ENCODE measurements around the gene MGRN1. TPM values are rescaled to one million over a fixed set of nuclear protein-coding genes. Genes with fewer than 3 reads are reported as not detected.

MGRN1 gene
- polyA plus RNA-seq, 3 donors = 3.7 to 48.2 (median 4.7) TPM

GRCh38 chr16:4633910-4634635 is 9.4 kb downstream of the MGRN1 start:
- H3K4me2 ChIP-seq (replicated peaks; ENCODE audit: extremely low read depth, low read length, poor library complexity, severe bottlenecking) = no peak overlapping the region
- no peak overlapping the region for H3K4me3 ChIP-seq (replicated peaks in 1 of 3; ENCODE audit: low read depth in 2 of 3, low read length in 3 of 3)
- H3K27me3 ChIP-seq (ENCODE audit: control insufficient read depth in 2 of 2, insufficient read depth in 2 of 2, low read length in 2 of 2) = no peaks in the 10 kb centered on the region
- no peak for DNase-seq
- Mint-ChIP-seq H3K27me3 (ENCODE audit: low read depth in 3 of 3) (peaks cover 0 to 2% (median 1%) of the 10 kb centered on the region in 3 donors), H3K4me3 (no peak overlapping the region), H3K9me3 (peaks cover 0 to 4% (median 0%) of the 10 kb centered on the region in 7 donors), H3K4me1 (peaks cover 26% of the 10 kb centered on the region), H3K36me3 (peaks cover 26 to 62% of the 10 kb centered on the region in 2 donors), H3K27ac (peak overlapping the region in 3 of 7 donors; percentile 7 to 70 (median 36))
- H3K9me3 ChIP-seq (replicated peaks in 1 of 2; ENCODE audit: control insufficient read depth in 1 of 2, insufficient read depth in 1 of 2, low read length in 2 of 2) = no peaks in the 10 kb centered on the region
- intact Hi-C loops (cut with micrococcal nuclease) = no loop called here
- H3K36me3 ChIP-seq (replicated peaks in 1 of 2; ENCODE audit: control insufficient read depth in 1 of 2, insufficient read depth in 2 of 2, low read length in 2 of 2) = peaks cover 31 to 43% of the 10 kb centered on the region in 2 donors
- no peak for TF ChIP-seq CTCF (IDR thresholded peaks at IDR 0.05)
- no peak overlapping the region for H2AFZ ChIP-seq (ENCODE audit: insufficient read depth, low read depth, low read length, poor library complexity, severe bottlenecking)
- peaks cover 99% of the 10 kb centered on the region for H4K20me1 ChIP-seq (ENCODE audit: insufficient read depth, low read length)
- no peak overlapping the region for H3K9ac ChIP-seq (ENCODE audit: insufficient read depth, low read length, poor library complexity, severe bottlenecking)
- WGBS (ENCODE audit: insufficient coverage) = 97% methylated on average over 20 of the region's 20 CpGs
- peaks cover 100% of the 10 kb centered on the region for H3K79me2 ChIP-seq (ENCODE audit: insufficient read depth, low read length)
- H3K4me1 ChIP-seq (ENCODE audit: control insufficient read depth in 1 of 2, insufficient read depth in 2 of 2, low read length in 2 of 2) = peaks cover 8 to 18% of the 10 kb centered on the region in 2 donors
- peak overlapping the region in 1 of 2 donors; percentile 20 for H3K27ac ChIP-seq (ENCODE audit: low read depth in 1 of 2, low read length in 2 of 2)

GRCh38 chr16:4634768-4635167 is 10.1 kb downstream of the MGRN1 start:
- H2AFZ ChIP-seq (ENCODE audit: insufficient read depth, low read depth, low read length, poor library complexity, severe bottlenecking) = no peak overlapping the region
- H3K4me3 Mint-ChIP-seq = no peak overlapping the region
- H4K20me1 ChIP-seq (ENCODE audit: insufficient read depth, low read length) = peaks cover 99% of the 10 kb centered on the region
- no peak for TF ChIP-seq CTCF (IDR thresholded peaks at IDR 0.05)
- no peak overlapping the region for H3K4me2 ChIP-seq (replicated peaks; ENCODE audit: extremely low read depth, low read length, poor library complexity, severe bottlenecking)
- intact Hi-C loops (cut with micrococcal nuclease) = no loop called here
- no peak for DNase-seq
- H3K27me3 ChIP-seq (ENCODE audit: control insufficient read depth in 2 of 2, insufficient read depth in 2 of 2, low read length in 2 of 2) = no peaks in the 10 kb centered on the region
- H3K4me1 Mint-ChIP-seq = peaks cover 26% of the 10 kb centered on the region
- H3K79me2 ChIP-seq (ENCODE audit: insufficient read depth, low read length) = peaks cover 100% of the 10 kb centered on the region
- peaks cover 0 to 4% (median 2%) of the 10 kb centered on the region in 3 donors for H3K27me3 Mint-ChIP-seq (ENCODE audit: low read depth in 3 of 3)
- peaks cover 30 to 60% of the 10 kb centered on the region in 2 donors for H3K36me3 Mint-ChIP-seq
- H3K36me3 ChIP-seq (replicated peaks in 1 of 2; ENCODE audit: control insufficient read depth in 1 of 2, insufficient read depth in 2 of 2, low read length in 2 of 2) = peaks cover 32 to 48% of the 10 kb centered on the region in 2 donors
- peak overlapping the region in 2 of 7 donors; percentile 24 to 36 for H3K27ac Mint-ChIP-seq
- no peak overlapping the region for H3K9ac ChIP-seq (ENCODE audit: insufficient read depth, low read length, poor library complexity, severe bottlenecking)
- H3K4me1 ChIP-seq (ENCODE audit: control insufficient read depth in 1 of 2, insufficient read depth in 2 of 2, low read length in 2 of 2) = peaks cover 8 to 17% of the 10 kb centered on the region in 2 donors
- H3K9me3 ChIP-seq (replicated peaks in 1 of 2; ENCODE audit: control insufficient read depth in 1 of 2, insufficient read depth in 1 of 2, low read length in 2 of 2) = no peaks in the 10 kb centered on the region
- no peak overlapping the region for H3K4me3 ChIP-seq (replicated peaks in 1 of 3; ENCODE audit: low read depth in 2 of 3, low read length in 3 of 3)
- 98% methylated on average over 11 of the region's 12 CpGs for WGBS (ENCODE audit: insufficient coverage)
- peak overlapping the region in 1 of 2 donors; percentile 20 for H3K27ac ChIP-seq (ENCODE audit: low read depth in 1 of 2, low read length in 2 of 2)
- H3K9me3 Mint-ChIP-seq = peaks cover 0 to 4% (median 0%) of the 10 kb centered on the region in 7 donors

Data from CD14-positive monocyte (primary cell).